HCT116 (cell line): Measurements from ENCODE around the gene GGA1. TPM values are rescaled to one million over a fixed set of nuclear protein-coding genes. Genes with fewer than 3 reads are reported as not detected.

Source experiments
- ATAC-seq: fragments of 200-7000 bp; cut with Tn5 transposase; 2 replicates; pipeline ENCODE4 v1.9.1; 2020; ENCODE audit warnings: mild to moderate bottlenecking, moderate library complexity
- BruUV-seq: library from RNA; stranded (reverse); fragments of 400-500 nt; replicated peaks from 2 replicates; lab custom pipeline; 2021; lab: Mats Ljungman, UMichigan
- CTCF ChIA-PET: fragments of 300-600 bp; sonication (Branson Sonifier 250); formaldehyde crosslinking; loops from one replicate; lab custom pipeline; 2021; ENCODE audit warnings: antibody characterized with exemption; lab: Charles Lee
- POLR2A ChIA-PET: fragments of 300-600, 350-600 bp; sonication (Branson Sonifier 250); formaldehyde crosslinking; loops from one replicate; lab custom pipeline; 2021; ENCODE audit warnings: antibody characterized with exemption; lab: Charles Lee
- RAD21 ChIA-PET, 2 experiments: fragments of 300-600 bp; sonication (Branson Sonifier 250); formaldehyde crosslinking; loops; one replicate each; lab custom pipeline; 2023; ENCODE audit warnings: low total read pairs in 2 of 2; ENCODE audit not compliant: uncharacterized antibody in 2 of 2, unreplicated experiment in 2 of 2, low non-redundant PET in 1 of 2; lab: Charles Lee
- DNase-seq: peaks from one replicate; pipeline ENCODE4 v3.0.0-alpha.2; 2010; ENCODE audit warnings: low read depth, low spot score
- H2AFZ ChIP-seq: fragments of 200-600 bp; shearing (Covaris generic), sonication (generic); 2 replicates; pipeline ENCODE4 v1.6.1; 2017; ENCODE audit warnings: low read depth, mixed run types, mixed read lengths, antibody characterized with exemption, low read length; ENCODE audit not compliant: poor library complexity, severe bottlenecking
- H3K27ac ChIP-seq: 2 replicates; pipeline ENCODE4 v1.5.1; 2012; ENCODE audit warnings: low read depth, low read length
- H3K27me3 ChIP-seq: fragments of 200-600 bp; sonication (generic); 2 replicates; pipeline ENCODE4 v1.6.1; 2016; ENCODE audit warnings: mixed run types, low read length, mixed read lengths; ENCODE audit not compliant: insufficient read depth
- H3K36me3 ChIP-seq, 2 experiments: fragments of 200-500 bp in 1 of 2; fragments of 200-600 bp in 1 of 2; sonication (Bioruptor generic) in 1 of 2; sonication (generic) in 1 of 2; 2 replicates each; pipeline versions ENCODE4 v1.5.1 to v1.6.1; 2014 to 2016; ENCODE audit warnings: low read length in 2 of 2, inconsistent platforms in 1 of 2, mixed read lengths in 1 of 2, mixed run types in 1 of 2; ENCODE audit not compliant: insufficient read depth in 2 of 2, control insufficient read depth in 1 of 2
- H3K4me1 ChIP-seq, 2 experiments: fragments of 200-600 bp in 1 of 2; sonication (generic) in 1 of 2; 2 replicates each; pipeline versions ENCODE4 v1.5.1 to v1.6.1; 2012 to 2017; ENCODE audit warnings: low read length in 2 of 2, inconsistent platforms in 1 of 2, mild to moderate bottlenecking in 1 of 2, mixed read lengths in 1 of 2, mixed run types in 1 of 2, moderate library complexity in 1 of 2; ENCODE audit not compliant: insufficient read depth in 2 of 2, control insufficient read depth in 1 of 2
- H3K4me2 ChIP-seq: fragments of 200-600 bp; sonication (generic); 2 replicates; pipeline ENCODE4 v1.6.1; 2017; ENCODE audit warnings: mixed run types, low read length, mixed read lengths
- H3K4me3 ChIP-seq, 2 experiments: fragments of 200-600 bp in 1 of 2; sonication (generic) in 1 of 2; replicated peaks in 1 of 2; 2 replicates each; pipeline ENCODE4 v1.5.1; 2011 to 2016; ENCODE audit warnings: low read length in 2 of 2, control low read depth in 1 of 2, low read depth in 1 of 2, mild to moderate bottlenecking in 1 of 2, mixed read lengths in 1 of 2, mixed run types in 1 of 2
- H3K79me2 ChIP-seq: fragments of 200-600 bp; sonication (generic); 2 replicates; pipeline ENCODE4 v1.6.1; 2017; ENCODE audit warnings: mild to moderate bottlenecking, mixed run types, low read length, moderate library complexity, mixed read lengths; ENCODE audit not compliant: insufficient read depth
- H3K9ac ChIP-seq: fragments of 200-600 bp; sonication (generic); 2 replicates; pipeline ENCODE4 v1.6.1; 2016; ENCODE audit warnings: low read length, mixed read lengths
- H3K9me2 ChIP-seq: fragments of 200-600 bp; sonication (generic), shearing (Covaris generic); 2 replicates; pipeline ENCODE4 v1.6.1; 2017; ENCODE audit warnings: mixed run types, mild to moderate bottlenecking, moderate library complexity; ENCODE audit not compliant: insufficient read depth
- H3K9me3 ChIP-seq, 2 experiments: fragments of 200-500 bp in 1 of 2; fragments of 200-600 bp in 1 of 2; sonication (Bioruptor generic) in 1 of 2; sonication (generic) in 1 of 2; 2 replicates each; pipeline ENCODE4 v1.6.1; 2014 to 2017; ENCODE audit warnings: low read length in 2 of 2, mixed read lengths in 2 of 2, inconsistent platforms in 1 of 2, low read depth in 1 of 2, mild to moderate bottlenecking in 1 of 2, mixed run types in 1 of 2, moderate library complexity in 1 of 2; ENCODE audit not compliant: control insufficient read depth in 1 of 2, insufficient read depth in 1 of 2
- H4K20me1 ChIP-seq: fragments of 200-600 bp; sonication (generic), shearing (Covaris generic); 2 replicates; pipeline ENCODE4 v1.6.1; 2017; ENCODE audit warnings: mixed run types, mild to moderate bottlenecking, moderate library complexity; ENCODE audit not compliant: insufficient read depth
- CBX3 ChIP-seq: IDR thresholded peaks from 2 replicates; pipeline ENCODE4 v1.6.1; 2012; ENCODE audit warnings: low read depth
- CEBPB ChIP-seq: IDR thresholded peaks from 2 replicates; pipeline ENCODE4 v1.6.1; 2012; ENCODE audit warnings: low read depth
- EGR1 ChIP-seq: IDR thresholded peaks from 2 replicates; pipeline ENCODE4 v1.6.1; 2012; ENCODE audit warnings: low read depth
- EZH2 ChIP-seq: fragments of 200-600 bp; sonication (generic); IDR thresholded peaks from 2 replicates; pipeline ENCODE4 v1.6.1; 2017; ENCODE audit warnings: antibody characterized with exemption, mixed run types
- EZH2phosphoT487 ChIP-seq: fragments of 200-600 bp; IDR thresholded peaks from 2 replicates; pipeline ENCODE4 v1.6.1; 2018; ENCODE audit warnings: antibody characterized with exemption, borderline replicate concordance
- FOSL1 ChIP-seq: IDR thresholded peaks from 2 replicates; pipeline ENCODE4 v1.6.1; 2012; ENCODE audit warnings: low read depth
- POLR2A ChIP-seq: IDR thresholded peaks from 2 replicates; pipeline ENCODE4 v1.7.0; 2011; ENCODE audit warnings: borderline replicate concordance; ENCODE audit not compliant: insufficient read depth, insufficient read length; ENCODE audit errors: extremely low read depth
- RAD21 ChIP-seq: IDR thresholded peaks from 2 replicates; pipeline ENCODE4 v1.6.1; 2012; ENCODE audit warnings: low read depth, mild to moderate bottlenecking
- SIN3A ChIP-seq: IDR thresholded peaks from 2 replicates; pipeline ENCODE4 v1.6.1; 2012; ENCODE audit warnings: low read depth
- SP1 ChIP-seq: IDR thresholded peaks from 2 replicates; pipeline ENCODE4 v1.6.1; 2012; ENCODE audit warnings: low read depth
- SRF ChIP-seq: IDR thresholded peaks from 2 replicates; pipeline ENCODE4 v1.6.1; 2012; ENCODE audit warnings: low read depth
- YY1 ChIP-seq: IDR thresholded peaks from 2 replicates; pipeline ENCODE4 v1.6.1; 2011; ENCODE audit warnings: low read length, low read depth, moderate library complexity, mild to moderate bottlenecking; ENCODE audit not compliant: insufficient replicate concordance; ENCODE audit errors: extremely low read depth
- ZNF274 ChIP-seq: fragments of 200-500 bp; sonication (Bioruptor generic); IDR thresholded peaks from 2 replicates; pipeline ENCODE4 v1.6.1; 2014; ENCODE audit warnings: mild to moderate bottlenecking, low read depth, low read length, inconsistent platforms
- intact Hi-C: fragments of 100-400 bp; cut with micrococcal nuclease; formaldehyde crosslinking; loops from 2 replicates; pipeline ENCODE4 v1.10.0; 2022
- total RNA-seq: library from RNA; stranded (reverse); gene quantifications from one replicate; pipeline ENCODE4 v1.2.1, GENCODE V29; 2021; ENCODE audit not compliant: unreplicated experiment
- TF ChIP-seq, protein P1 (sequence below), 3 experiments: fragments of 200-600 bp in 1 of 3; sonication (generic) in 1 of 3; IDR thresholded peaks in 2 of 3; conservative IDR thresholded peaks in 1 of 3; 2 replicates each; pipeline ENCODE4 v1.5.1; 2012 to 2017; ENCODE audit warnings: low read depth in 2 of 3, low read length in 2 of 3, antibody characterized with exemption in 1 of 3, borderline replicate concordance in 1 of 3, control low read depth in 1 of 3, mild to moderate bottlenecking in 1 of 3, mixed read lengths in 1 of 3, mixed run types in 1 of 3, moderate library complexity in 1 of 3; ENCODE audit not compliant: insufficient read depth in 1 of 3
- TF ChIP-seq, protein P2 (sequence below): IDR thresholded peaks from 2 replicates; pipeline ENCODE4 v1.6.1; 2012; ENCODE audit warnings: low read depth
- TF ChIP-seq, protein P3 (sequence below): IDR thresholded peaks from 2 replicates; pipeline ENCODE4 v1.6.1; 2012

The GGA1 gene
- total RNA-seq, 1 experiment from 2014 or later, result 89.8 TPM

DNA sequence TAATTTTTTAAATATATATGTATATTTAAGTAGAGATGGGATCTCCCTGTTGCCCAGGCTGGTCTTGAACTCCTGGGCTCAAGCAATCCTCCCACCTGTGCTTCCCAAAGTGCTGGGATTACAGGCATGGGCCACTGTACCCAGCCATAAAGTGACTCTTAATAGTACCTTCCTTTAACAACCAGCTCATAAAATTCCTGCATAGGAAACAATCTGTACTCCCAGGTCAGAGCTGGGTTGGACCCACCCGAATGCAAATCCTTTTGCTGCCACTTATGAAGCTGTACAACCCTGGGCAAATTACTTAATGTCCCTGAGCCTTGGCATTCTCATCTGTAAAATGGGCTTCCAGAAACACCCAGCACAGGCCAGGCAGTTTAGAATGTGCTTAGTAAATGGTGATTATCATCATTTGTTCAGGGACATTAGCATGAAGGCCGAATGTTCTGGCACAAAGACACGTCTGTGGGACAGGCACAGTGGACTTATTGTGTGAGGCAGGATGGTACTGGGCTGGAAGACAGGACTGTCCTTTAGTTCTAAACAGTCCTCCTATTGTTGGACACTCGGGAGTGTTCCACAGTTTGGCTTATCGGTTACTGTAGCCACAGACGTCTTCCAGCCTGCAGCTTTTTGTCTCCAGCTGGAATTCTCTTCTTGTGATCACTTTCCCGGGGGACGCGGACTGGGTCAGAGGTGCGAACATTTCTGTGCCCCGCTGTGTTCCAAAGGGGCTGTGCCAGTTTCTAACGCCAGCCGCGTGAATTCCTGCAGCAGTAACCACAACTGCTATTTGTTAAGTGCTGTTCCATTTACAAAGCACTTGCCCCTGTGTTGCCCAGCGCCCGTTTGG, 55.8 kb downstream of the GGA1 start:
- no peaks in the 10 kb centered on the region for H3K9me2 ChIP-seq
- no peaks in the 10 kb centered on the region for H3K27me3 ChIP-seq
- H3K4me3 ChIP-seq, result no peak overlapping the region
- BruUV-seq, result no TSS peak
- DNase-seq, result no peak
- intact Hi-C loops, result no loop called here
- H3K4me1 ChIP-seq, result peaks cover 20 to 45% of the 10 kb centered on the region in 2 experiments
- no peak overlapping the region for H3K4me2 ChIP-seq
- H3K79me2 ChIP-seq, result peaks cover 51% of the 10 kb centered on the region
- H3K27ac ChIP-seq, result no peak overlapping the region
- peaks cover 8 to 25% of the 10 kb centered on the region in 2 experiments; a peak in 1 of 4 replicates for H3K36me3 ChIP-seq
- H3K9me3 ChIP-seq, result no peaks in the 10 kb centered on the region
- H4K20me1 ChIP-seq, result no peaks in the 10 kb centered on the region
- H2AFZ ChIP-seq, result no peak overlapping the region
- ChIA-PET RAD21 (no interaction called here), CTCF (interaction anchor here (0.9 kb wide), 1 partner anchor 13 kb away, joined by 4 read pairs; no protein-coding TSS in a partner anchor), POLR2A (interaction anchor here (0.9 to 4.5 kb wide), 4 partner anchors 11 to 55 kb away, joined by 3 to 23 read pairs (median 4); partner anchors contain the start of genes GGA1 and LGALS1)
- H3K9ac ChIP-seq, result no peak overlapping the region
- no peak for ATAC-seq
- TF ChIP-seq YY1, result no peak
- TF ChIP-seq CBX3, result no peak
- TF ChIP-seq POLR2A, result no peak
- TF ChIP-seq, protein P1, sequence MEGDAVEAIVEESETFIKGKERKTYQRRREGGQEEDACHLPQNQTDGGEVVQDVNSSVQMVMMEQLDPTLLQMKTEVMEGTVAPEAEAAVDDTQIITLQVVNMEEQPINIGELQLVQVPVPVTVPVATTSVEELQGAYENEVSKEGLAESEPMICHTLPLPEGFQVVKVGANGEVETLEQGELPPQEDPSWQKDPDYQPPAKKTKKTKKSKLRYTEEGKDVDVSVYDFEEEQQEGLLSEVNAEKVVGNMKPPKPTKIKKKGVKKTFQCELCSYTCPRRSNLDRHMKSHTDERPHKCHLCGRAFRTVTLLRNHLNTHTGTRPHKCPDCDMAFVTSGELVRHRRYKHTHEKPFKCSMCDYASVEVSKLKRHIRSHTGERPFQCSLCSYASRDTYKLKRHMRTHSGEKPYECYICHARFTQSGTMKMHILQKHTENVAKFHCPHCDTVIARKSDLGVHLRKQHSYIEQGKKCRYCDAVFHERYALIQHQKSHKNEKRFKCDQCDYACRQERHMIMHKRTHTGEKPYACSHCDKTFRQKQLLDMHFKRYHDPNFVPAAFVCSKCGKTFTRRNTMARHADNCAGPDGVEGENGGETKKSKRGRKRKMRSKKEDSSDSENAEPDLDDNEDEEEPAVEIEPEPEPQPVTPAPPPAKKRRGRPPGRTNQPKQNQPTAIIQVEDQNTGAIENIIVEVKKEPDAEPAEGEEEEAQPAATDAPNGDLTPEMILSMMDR (IDR thresholded peaks at IDR 0.05 in 2 of 3, conservative IDR thresholded peaks at IDR 0.05 in 1 of 3; ENCODE audit: borderline replicate concordance in 1 of 3, insufficient read depth in 1 of 3, low read depth in 2 of 3, low read length in 2 of 3), result no peak
- TF ChIP-seq, protein P2, sequence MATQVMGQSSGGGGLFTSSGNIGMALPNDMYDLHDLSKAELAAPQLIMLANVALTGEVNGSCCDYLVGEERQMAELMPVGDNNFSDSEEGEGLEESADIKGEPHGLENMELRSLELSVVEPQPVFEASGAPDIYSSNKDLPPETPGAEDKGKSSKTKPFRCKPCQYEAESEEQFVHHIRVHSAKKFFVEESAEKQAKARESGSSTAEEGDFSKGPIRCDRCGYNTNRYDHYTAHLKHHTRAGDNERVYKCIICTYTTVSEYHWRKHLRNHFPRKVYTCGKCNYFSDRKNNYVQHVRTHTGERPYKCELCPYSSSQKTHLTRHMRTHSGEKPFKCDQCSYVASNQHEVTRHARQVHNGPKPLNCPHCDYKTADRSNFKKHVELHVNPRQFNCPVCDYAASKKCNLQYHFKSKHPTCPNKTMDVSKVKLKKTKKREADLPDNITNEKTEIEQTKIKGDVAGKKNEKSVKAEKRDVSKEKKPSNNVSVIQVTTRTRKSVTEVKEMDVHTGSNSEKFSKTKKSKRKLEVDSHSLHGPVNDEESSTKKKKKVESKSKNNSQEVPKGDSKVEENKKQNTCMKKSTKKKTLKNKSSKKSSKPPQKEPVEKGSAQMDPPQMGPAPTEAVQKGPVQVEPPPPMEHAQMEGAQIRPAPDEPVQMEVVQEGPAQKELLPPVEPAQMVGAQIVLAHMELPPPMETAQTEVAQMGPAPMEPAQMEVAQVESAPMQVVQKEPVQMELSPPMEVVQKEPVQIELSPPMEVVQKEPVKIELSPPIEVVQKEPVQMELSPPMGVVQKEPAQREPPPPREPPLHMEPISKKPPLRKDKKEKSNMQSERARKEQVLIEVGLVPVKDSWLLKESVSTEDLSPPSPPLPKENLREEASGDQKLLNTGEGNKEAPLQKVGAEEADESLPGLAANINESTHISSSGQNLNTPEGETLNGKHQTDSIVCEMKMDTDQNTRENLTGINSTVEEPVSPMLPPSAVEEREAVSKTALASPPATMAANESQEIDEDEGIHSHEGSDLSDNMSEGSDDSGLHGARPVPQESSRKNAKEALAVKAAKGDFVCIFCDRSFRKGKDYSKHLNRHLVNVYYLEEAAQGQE, result no peak
- TF ChIP-seq RAD21, result no peak
- no peak for TF ChIP-seq SP1
- TF ChIP-seq EZH2phosphoT487, result no peak
- TF ChIP-seq EZH2, result no peak
- TF ChIP-seq, protein P3, sequence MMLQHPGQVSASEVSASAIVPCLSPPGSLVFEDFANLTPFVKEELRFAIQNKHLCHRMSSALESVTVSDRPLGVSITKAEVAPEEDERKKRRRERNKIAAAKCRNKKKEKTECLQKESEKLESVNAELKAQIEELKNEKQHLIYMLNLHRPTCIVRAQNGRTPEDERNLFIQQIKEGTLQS, result no peak
- no peak for TF ChIP-seq SRF
- TF ChIP-seq ZNF274, result no peak
- no peak for TF ChIP-seq EGR1
- no peak for TF ChIP-seq FOSL1
- no peak for TF ChIP-seq SIN3A
- no peak for TF ChIP-seq CEBPB
